Body of pancreas (tissue), 4 donors: ENCODE results near the gene SCNN1G. TPM values are rescaled to one million over a fixed set of nuclear protein-coding genes. Genes with fewer than 3 reads are reported as not detected.

Source experiments
- ATAC-seq: fragments of 150-250 bp; one replicate; pipeline ENCODE4 v1.9.1; 2016
- DNase-seq, 4 donors: peaks; one replicate each; pipeline ENCODE4 v3.0.0-alpha.2; 2019
- H3K27ac ChIP-seq, 4 donors: fragments of 200-600 bp; sonication (generic); 1 replicate in 3 of 4; 2 replicates in 1 of 4; pipeline versions ENCODE4 v1.5.1 to v1.6.1; 2016 to 2019; ENCODE audit warnings: mild to moderate bottlenecking in 1 of 4, mixed read lengths in 1 of 4, moderate library complexity in 1 of 4
- H3K27me3 ChIP-seq, 2 donors: fragments of 200-600 bp; sonication (generic); one replicate each; pipeline ENCODE4 v1.6.0; 2016; ENCODE audit warnings: mild to moderate bottlenecking in 1 of 2
- H3K36me3 ChIP-seq, 2 donors: fragments of 200-600 bp; sonication (generic); replicated peaks in 1 of 2; 2 replicates each; pipeline ENCODE4 v1.5.1; 2016; ENCODE audit warnings: low read depth in 2 of 2; ENCODE audit not compliant: insufficient read depth in 1 of 2
- H3K4me1 ChIP-seq: fragments of 200-600 bp; sonication (generic); one replicate; pipeline ENCODE4 v1.6.0; 2016
- H3K4me3 ChIP-seq, 2 donors: fragments of 200-600 bp; sonication (generic); 1 replicate in 1 of 2; 2 replicates in 1 of 2; pipeline ENCODE4 v1.5.1; 2016 to 2019
- H3K9me3 ChIP-seq, 3 donors: fragments of 200-600 bp; sonication (generic); 1 replicate in 2 of 3; 2 replicates in 1 of 3; pipeline ENCODE4 v1.5.1; 2016
- POLR2A ChIP-seq, 3 donors: fragments of 450-650 bp; IDR thresholded peaks; one replicate each; pipeline ENCODE4 v1.6.1; 2016; ENCODE audit warnings: antibody characterized with exemption in 3 of 3, mild to moderate bottlenecking in 2 of 3
- WGBS, 2 donors: methylation state at CpG; one replicate each; pipeline ENCODE4 v1.1.5; 2017; 5-methylcytosine and 5-hydroxymethylcytosine counted together
- intact Hi-C: fragments of 100-400 bp; cut with DNase I; formaldehyde crosslinking; loops from one replicate; pipeline ENCODE4 v1.15.1; 2023
- total RNA-seq, 2 donors: library from RNA; depleted of rRNA; stranded (reverse); fragments of >200 nt; gene quantifications; one replicate each; pipeline ENCODE4 v1.1.0, GENCODE V29; 2016
- TF ChIP-seq, protein P1 (sequence below), 7 experiments: fragments of 450-650 bp in 4 of 7; fragments of 200-600 bp in 3 of 7; sonication (generic) in 3 of 7; IDR thresholded peaks; one replicate each; pipeline ENCODE4 v1.5.1; 2016 to 2019; ENCODE audit warnings: antibody characterized with exemption in 7 of 7

The SCNN1G gene
- total RNA-seq, 2 donors from 2014 or later, result 0.26 to 1.6 TPM

DNA sequence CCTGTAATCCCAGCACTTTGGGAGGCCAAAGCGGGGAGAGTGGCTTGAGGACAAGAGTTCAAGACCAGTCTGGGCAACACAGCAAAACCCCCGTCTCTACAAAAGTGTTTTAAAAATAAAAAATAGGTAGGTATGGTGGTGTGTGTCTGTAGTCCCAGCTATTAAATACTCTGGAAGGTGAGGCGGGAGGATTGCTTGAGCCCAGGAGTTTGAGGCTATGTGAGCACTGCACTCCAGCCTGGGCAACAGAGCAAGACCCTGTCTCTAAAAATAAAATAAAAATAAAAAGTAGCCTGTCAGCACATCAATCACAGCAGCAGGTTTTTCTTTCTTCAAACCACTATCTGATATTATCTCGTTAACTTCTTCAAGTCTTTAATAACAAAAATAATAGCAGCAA is 34.9 kb upstream of the SCNN1G start:
- DNase-seq (no peak), ATAC-seq (no peak)
- TF ChIP-seq POLR2A (IDR thresholded peaks at IDR 0.05), result no peak
- TF ChIP-seq, protein P1, sequence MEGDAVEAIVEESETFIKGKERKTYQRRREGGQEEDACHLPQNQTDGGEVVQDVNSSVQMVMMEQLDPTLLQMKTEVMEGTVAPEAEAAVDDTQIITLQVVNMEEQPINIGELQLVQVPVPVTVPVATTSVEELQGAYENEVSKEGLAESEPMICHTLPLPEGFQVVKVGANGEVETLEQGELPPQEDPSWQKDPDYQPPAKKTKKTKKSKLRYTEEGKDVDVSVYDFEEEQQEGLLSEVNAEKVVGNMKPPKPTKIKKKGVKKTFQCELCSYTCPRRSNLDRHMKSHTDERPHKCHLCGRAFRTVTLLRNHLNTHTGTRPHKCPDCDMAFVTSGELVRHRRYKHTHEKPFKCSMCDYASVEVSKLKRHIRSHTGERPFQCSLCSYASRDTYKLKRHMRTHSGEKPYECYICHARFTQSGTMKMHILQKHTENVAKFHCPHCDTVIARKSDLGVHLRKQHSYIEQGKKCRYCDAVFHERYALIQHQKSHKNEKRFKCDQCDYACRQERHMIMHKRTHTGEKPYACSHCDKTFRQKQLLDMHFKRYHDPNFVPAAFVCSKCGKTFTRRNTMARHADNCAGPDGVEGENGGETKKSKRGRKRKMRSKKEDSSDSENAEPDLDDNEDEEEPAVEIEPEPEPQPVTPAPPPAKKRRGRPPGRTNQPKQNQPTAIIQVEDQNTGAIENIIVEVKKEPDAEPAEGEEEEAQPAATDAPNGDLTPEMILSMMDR (IDR thresholded peaks at IDR 0.05), result no peak
- Histone ChIP-seq H3K4me1 (peaks cover 42% of the 10 kb centered on the region), H3K27ac (no peak overlapping the region), H3K4me3 (no peak overlapping the region), H3K27me3 (no peaks in the 10 kb centered on the region), H3K9me3 (no peaks in the 10 kb centered on the region), H3K36me3 (no peaks in the 10 kb centered on the region)
- WGBS, 2 donors, result 80 to 81% methylated on average over 4 of the region's 4 CpGs
- intact Hi-C loops, result no loop called here

DNA sequence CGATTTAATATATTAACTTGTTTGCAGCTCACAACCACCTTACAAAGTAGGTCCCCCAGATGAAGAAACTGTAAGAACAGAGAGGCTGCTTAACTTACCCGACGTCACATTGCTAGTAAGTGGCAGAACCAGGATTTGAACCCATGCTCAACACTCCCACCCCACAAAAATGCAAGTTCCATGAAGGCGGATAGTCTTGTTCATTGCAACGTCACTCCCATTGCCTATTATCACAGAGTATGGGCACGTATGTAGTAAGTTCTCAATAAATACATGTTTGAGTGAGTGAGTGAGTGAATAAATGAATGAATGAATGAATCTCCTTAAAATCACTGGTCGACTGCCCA is 34.4 kb upstream of the SCNN1G start:
- Histone ChIP-seq H3K36me3 (no peaks in the 10 kb centered on the region), H3K27ac (peak overlapping the region in 3 of 4 donors; percentile 63 to 83 (median 71)), H3K27me3 (no peaks in the 10 kb centered on the region), H3K4me3 (peak overlapping the region; percentile 63 to 73), H3K4me1 (peaks cover 37% of the 10 kb centered on the region), H3K9me3 (no peaks in the 10 kb centered on the region)
- WGBS, 2 donors, result 34 to 40% methylated on average over 7 of the region's 7 CpGs
- ATAC-seq, result no peak
- no peak for DNase-seq
- no peak for TF ChIP-seq POLR2A (IDR thresholded peaks at IDR 0.05)
- TF ChIP-seq, protein P1 (IDR thresholded peaks at IDR 0.05), result no peak
- intact Hi-C loops, result no loop called here

DNA sequence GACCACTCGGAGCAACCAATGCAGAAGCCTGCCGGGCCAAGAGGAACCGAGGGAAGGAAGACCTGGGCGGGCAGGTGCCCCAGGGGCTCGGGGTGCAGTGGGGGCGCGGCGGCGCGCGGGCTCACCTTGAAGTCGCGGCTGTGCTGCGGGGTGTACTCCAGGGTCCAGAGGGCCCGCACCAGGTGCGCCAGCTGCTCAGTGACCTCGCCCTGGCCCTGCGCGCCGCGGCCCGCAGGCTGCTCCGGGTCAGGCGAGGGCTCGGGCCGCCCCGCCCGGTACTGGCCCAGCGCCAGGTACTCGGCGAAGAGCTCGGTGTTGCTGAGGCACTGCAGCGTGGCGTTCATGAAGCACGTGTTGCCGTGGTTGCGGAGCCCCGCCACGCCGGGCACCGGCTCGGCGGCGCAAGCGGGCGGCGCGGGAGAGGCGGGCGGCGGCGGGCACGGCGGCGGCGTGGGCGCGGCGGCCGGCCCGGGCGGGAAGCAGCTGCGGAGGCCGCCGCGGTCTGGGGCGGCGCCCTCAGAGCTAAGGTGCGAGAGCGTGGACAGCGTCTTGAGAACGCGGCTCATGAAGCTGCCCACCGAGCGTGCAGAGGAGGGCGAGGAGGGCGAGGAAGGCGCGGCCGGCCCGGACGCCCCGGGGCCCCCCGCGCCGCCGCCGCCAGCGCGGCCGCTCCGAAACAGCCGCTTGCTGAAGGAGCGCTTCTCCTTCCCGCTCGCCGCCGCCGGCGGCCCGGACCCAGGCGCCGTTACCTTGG is 33.9 kb upstream of the SCNN1G start:
- 0 to 12% methylated on average over 5 to 92 of the region's 103 CpGs for WGBS, 2 donors
- no peaks in the 10 kb centered on the region for H3K27me3 ChIP-seq
- H3K36me3 ChIP-seq, result no peaks in the 10 kb centered on the region
- ATAC-seq, result peak; percentile 67
- intact Hi-C loops, result no loop called here
- no peaks in the 10 kb centered on the region for H3K9me3 ChIP-seq
- peaks cover 32% of the 10 kb centered on the region for H3K4me1 ChIP-seq
- TF ChIP-seq, protein P1 (IDR thresholded peaks at IDR 0.05), result no peak
- TF ChIP-seq POLR2A (IDR thresholded peaks at IDR 0.05), result no peak
- peak; percentile 79 to 84 (median 81) for DNase-seq
- H3K4me3 ChIP-seq, result peak overlapping the region; percentile 63 to 73
- H3K27ac ChIP-seq, result peak overlapping the region; percentile 61 to 83 (median 67)

DNA sequence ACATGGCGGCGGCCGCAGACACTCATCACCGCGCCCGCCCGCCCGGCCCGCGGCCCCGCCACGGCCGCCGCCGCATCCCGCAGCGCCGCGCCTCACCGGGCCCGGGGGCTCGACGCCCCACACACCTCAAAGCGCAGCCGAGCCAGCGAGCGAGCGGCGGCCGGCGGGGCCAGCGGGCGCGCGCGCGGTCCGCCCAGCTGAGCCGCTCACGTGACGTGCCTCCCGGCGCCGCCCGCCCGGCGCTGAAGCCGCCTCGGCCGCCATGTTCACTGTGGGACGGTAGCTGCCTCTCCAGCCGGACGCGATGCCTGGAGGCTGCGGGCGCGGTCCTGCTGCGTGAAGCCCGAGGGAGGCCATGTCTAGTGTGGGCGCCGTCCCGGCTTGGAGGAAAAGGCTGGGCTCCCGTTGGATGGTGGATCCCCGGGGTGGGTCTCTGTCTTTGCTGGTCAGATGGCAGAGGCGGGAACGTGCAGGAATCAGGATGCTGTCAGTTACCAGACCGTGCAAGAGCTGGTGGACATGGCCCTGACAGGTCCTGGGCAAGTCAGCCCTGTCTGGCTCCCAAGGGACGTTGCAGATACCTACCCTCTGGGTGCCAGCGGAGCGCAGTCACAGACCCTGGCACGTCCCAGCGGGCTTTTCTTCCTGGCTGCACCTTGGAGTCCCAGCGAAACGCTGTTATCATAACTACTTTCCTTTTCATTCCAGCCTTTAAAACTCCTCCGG is 33.1 kb upstream of the SCNN1G start, which contains the start of gene USP31:
TSS of gene USP31 (minus strand) at position 186 of the 726 bp plus-strand sequence. CDS start at position 4, 182 bp downstream.
- peaks cover 30% of the 10 kb centered on the region for H3K4me1 ChIP-seq
- peak in 1 of 3 donors; percentile 20 for TF ChIP-seq POLR2A (IDR thresholded peaks at IDR 0.05)
- TF ChIP-seq, protein P1 (IDR thresholded peaks at IDR 0.05), result no peak
- intact Hi-C loops, result no loop called here
- no peaks in the 10 kb centered on the region for H3K36me3 ChIP-seq
- H3K27me3 ChIP-seq, result no peaks in the 10 kb centered on the region
- peak; percentile 94 for ATAC-seq
- DNase-seq, result peak; percentile 94 to 96 (median 95)
- no peaks in the 10 kb centered on the region for H3K9me3 ChIP-seq
- peak within 1 kb of the TSS; percentile 61 to 83 (median 67) for H3K27ac ChIP-seq
- WGBS, 2 donors, result 1% methylated on average over 9 to 75 of the region's 75 CpGs
- peak within 1 kb of the TSS; percentile 63 to 73 for H3K4me3 ChIP-seq
